ENCODE data around the gene TJAP1.

The TJAP1 gene

GRCh38 chr6:43503443-43503842, 26.1 kb downstream of the TJAP1 start:
- Histone ChIP-seq H3K79me2 (ENCODE audit: insufficient read depth, low read length) (no peaks in the 10 kb centered on the region), H3K9me2 (ENCODE audit: low read depth, low read length) (no peaks in the 10 kb centered on the region), H3K4me3 (ENCODE audit: low read depth, low read length, poor library complexity, severe bottlenecking) (no peak overlapping the region), H3K27me3 (ENCODE audit: insufficient read depth, low read length) (peaks cover 1% of the 10 kb centered on the region; the same call in 1 of the 2 replicates), H3K9ac (ENCODE audit: low read length) (no peak overlapping the region), H3K4me1 (ENCODE audit: insufficient read depth, low read length, severe bottlenecking) (no peaks in the 10 kb centered on the region), H3K36me3 (ENCODE audit: insufficient read depth, low read length) (peaks cover 43% of the 10 kb centered on the region; the same call in 1 of the 2 replicates), H4K20me1 (ENCODE audit: insufficient read depth, low read length) (no peaks in the 10 kb centered on the region), H3K4me2 (ENCODE audit: low read length) (no peak overlapping the region), H2AFZ (ENCODE audit: low read length) (no peak overlapping the region), H3F3A (ENCODE audit: insufficient read depth, low read length) (no peaks in the 10 kb centered on the region), H3K27ac (ENCODE audit: low read depth, low read length, poor library complexity, severe bottlenecking) (no peak overlapping the region), H3K9me3 (ENCODE audit: low read length) (no peaks in the 10 kb centered on the region)
- TF ChIP-seq CTCF (IDR thresholded peaks at IDR 0.05; ENCODE audit: low read length) (no peak), EZH2 (IDR thresholded peaks at IDR 0.05; ENCODE audit: borderline replicate concordance, low read length) (no peak)

- Histone ChIP-seq H4K20me1 (ENCODE audit: insufficient read depth, low read length) (no peaks in the 10 kb centered on the region), H3K9ac (ENCODE audit: low read length) (no peak overlapping the region), H3K27ac (ENCODE audit: low read depth, low read length, poor library complexity, severe bottlenecking) (no peak overlapping the region), H2AFZ (ENCODE audit: low read length) (no peak overlapping the region), H3F3A (ENCODE audit: insufficient read depth, low read length) (no peaks in the 10 kb centered on the region), H3K4me3 (ENCODE audit: low read depth, low read length, poor library complexity, severe bottlenecking) (no peak overlapping the region), H3K4me1 (ENCODE audit: insufficient read depth, low read length, severe bottlenecking) (peaks cover 6% of the 10 kb centered on the region), H3K4me2 (ENCODE audit: low read length) (no peak overlapping the region), H3K36me3 (ENCODE audit: insufficient read depth, low read length) (peaks cover 31% of the 10 kb centered on the region; the same call in 1 of the 2 replicates), H3K79me2 (ENCODE audit: insufficient read depth, low read length) (no peaks in the 10 kb centered on the region), H3K27me3 (ENCODE audit: insufficient read depth, low read length) (peaks cover 8% of the 10 kb centered on the region), H3K9me2 (ENCODE audit: low read depth, low read length) (no peaks in the 10 kb centered on the region), H3K9me3 (ENCODE audit: low read length) (no peaks in the 10 kb centered on the region)
- no peak for TF ChIP-seq CTCF (IDR thresholded peaks at IDR 0.05; ENCODE audit: low read length)
- TF ChIP-seq EZH2 (IDR thresholded peaks at IDR 0.05; ENCODE audit: borderline replicate concordance, low read length), result no peak
Measured at GRCh38 chr6:43504756-43505593, 27.6 kb downstream of the TJAP1 start.

GRCh38 chr6:43505718-43506117, 28.3 kb downstream of the TJAP1 start:
- Histone ChIP-seq H3K4me3 (ENCODE audit: low read depth, low read length, poor library complexity, severe bottlenecking) (no peak overlapping the region), H3F3A (ENCODE audit: insufficient read depth, low read length) (no peaks in the 10 kb centered on the region), H3K4me2 (ENCODE audit: low read length) (no peak overlapping the region), H3K36me3 (ENCODE audit: insufficient read depth, low read length) (peaks cover 28% of the 10 kb centered on the region; the same call in 1 of the 2 replicates), H4K20me1 (ENCODE audit: insufficient read depth, low read length) (no peaks in the 10 kb centered on the region), H3K9me3 (ENCODE audit: low read length) (no peaks in the 10 kb centered on the region), H2AFZ (ENCODE audit: low read length) (no peak overlapping the region), H3K9ac (ENCODE audit: low read length) (no peak overlapping the region), H3K79me2 (ENCODE audit: insufficient read depth, low read length) (no peaks in the 10 kb centered on the region), H3K27me3 (ENCODE audit: insufficient read depth, low read length) (peaks cover 8% of the 10 kb centered on the region), H3K4me1 (ENCODE audit: insufficient read depth, low read length, severe bottlenecking) (peaks cover 11% of the 10 kb centered on the region), H3K27ac (ENCODE audit: low read depth, low read length, poor library complexity, severe bottlenecking) (no peak overlapping the region), H3K9me2 (ENCODE audit: low read depth, low read length) (no peaks in the 10 kb centered on the region)
- TF ChIP-seq EZH2 (IDR thresholded peaks at IDR 0.05; ENCODE audit: borderline replicate concordance, low read length) (no peak), CTCF (IDR thresholded peaks at IDR 0.05; ENCODE audit: low read length) (no peak)

All from OCI-LY1 (cell line).